ENCODE results near the gene PHTF1.
"Not testable (repeated sequence)": the region's sequence is repeated elsewhere in the genome, so short reads cannot be mapped to it uniquely, and the experiment has no call there.

The PHTF1 gene

GRCh38 chr1:113718621-113719020 is 40.7 kb downstream of the PHTF1 start:
- not testable (repeated sequence) for DNase-seq (ENCODE audit: low read depth, low spot score)

GRCh38 chr1:113717506-113717905 is 41.8 kb downstream of the PHTF1 start:
- DNase-seq (ENCODE audit: low read depth, low spot score) = not testable (repeated sequence)

GRCh38 chr1:113714606-113715269 is 44.5 kb downstream of the PHTF1 start:
- peak; percentile 4 for DNase-seq (ENCODE audit: low read depth, low spot score)

GRCh38 chr1:113701429-113701828 is 57.9 kb downstream of the PHTF1 start:
- peak; percentile 56 for DNase-seq (ENCODE audit: low read depth, low spot score)

GRCh38 chr1:113694910-113695309 is 64.4 kb downstream of the PHTF1 start:
- no peak for DNase-seq (ENCODE audit: low read depth, low spot score)

- DNase-seq (ENCODE audit: low read depth, low spot score) = no peak
Measured at GRCh38 chr1:113692824-113693431, 66.4 kb downstream of the PHTF1 start.

GRCh38 chr1:113692342-113692741 is 66.9 kb downstream of the PHTF1 start:
- no peak for DNase-seq (ENCODE audit: low read depth, low spot score)

- no peak for DNase-seq (ENCODE audit: low read depth, low spot score)
Measured at GRCh38 chr1:113691184-113691583, 68.1 kb downstream of the PHTF1 start.

GRCh38 chr1:113686891-113687618 is 72.2 kb downstream of the PHTF1 start:
- no peak for DNase-seq (ENCODE audit: low read depth, low spot score)

- DNase-seq (ENCODE audit: low read depth, low spot score) = no peak
Measured at GRCh38 chr1:113684153-113684541, 75.1 kb downstream of the PHTF1 start.

- DNase-seq (ENCODE audit: low read depth, low spot score) = no peak
Measured at GRCh38 chr1:113683384-113684152, 75.7 kb downstream of the PHTF1 start.

GRCh38 chr1:113681596-113682337 is 77.5 kb downstream of the PHTF1 start:
- DNase-seq (ENCODE audit: low read depth, low spot score) = no peak

GRCh38 chr1:113678159-113678469 is 81.2 kb downstream of the PHTF1 start:
- no peak for DNase-seq (ENCODE audit: low read depth, low spot score)

GRCh38 chr1:113677250-113678158 is 81.8 kb downstream of the PHTF1 start:
- no peak for DNase-seq (ENCODE audit: low read depth, low spot score)

GRCh38 chr1:113676524-113676923 is 82.8 kb downstream of the PHTF1 start:
- no peak for DNase-seq (ENCODE audit: low read depth, low spot score)

GRCh38 chr1:113675302-113675701 is 84.0 kb downstream of the PHTF1 start:
- no peak for DNase-seq (ENCODE audit: low read depth, low spot score)

- no peak for DNase-seq (ENCODE audit: low read depth, low spot score)
Measured at GRCh38 chr1:113674591-113674990, 84.7 kb downstream of the PHTF1 start.

GRCh38 chr1:113672491-113672890 is 86.8 kb downstream of the PHTF1 start:
- DNase-seq (ENCODE audit: low read depth, low spot score) = no peak

- DNase-seq (ENCODE audit: low read depth, low spot score) = no peak
Measured at GRCh38 chr1:113670650-113671049, 88.6 kb downstream of the PHTF1 start.

GRCh38 chr1:113669988-113670387 is 89.3 kb downstream of the PHTF1 start:
- no peak for DNase-seq (ENCODE audit: low read depth, low spot score)

- no peak for DNase-seq (ENCODE audit: low read depth, low spot score)
Measured at GRCh38 chr1:113666126-113666525, 93.2 kb downstream of the PHTF1 start.
